ENCODE data around the gene KATNB1. TPM values are rescaled to one million over a fixed set of nuclear protein-coding genes. Genes with fewer than 3 reads are reported as not detected.

KATNB1 gene
- total RNA-seq, 3 donors from 2014 or later (not counting 1 experiment from before 2014, with no cell fraction given) = 23.6 to 34.3 (median 29.7) TPM

GRCh38 chr16:57714047-57714446 lies 21.5 kb upstream of the KATNB1 start:
- no peaks in the 10 kb centered on the region for H3K36me3 Mint-ChIP-seq
- no peaks in the 10 kb centered on the region for H3K9me3 Mint-ChIP-seq
- H3K36me3 ChIP-seq (ENCODE audit: control insufficient read depth, insufficient read depth, low read length) = no peaks in the 10 kb centered on the region
- no peak for DNase-seq
- H3K9me3 ChIP-seq (ENCODE audit: control insufficient read depth, insufficient read depth, low read length) = no peaks in the 10 kb centered on the region
- TF ChIP-seq CTCF (IDR thresholded peaks at IDR 0.05) = no peak
- H3K27me3 ChIP-seq (ENCODE audit: control insufficient read depth, insufficient read depth, low read length) = no peaks in the 10 kb centered on the region
- no peak overlapping the region for H3K4me3 ChIP-seq (ENCODE audit: low read length)
- no peak overlapping the region for H3K27ac ChIP-seq (ENCODE audit: low read length)
- no peaks in the 10 kb centered on the region for H3K4me1 ChIP-seq (ENCODE audit: control insufficient read depth, insufficient read depth, low read length)
- H3K4me1 Mint-ChIP-seq = no peaks in the 10 kb centered on the region
- H3K27me3 Mint-ChIP-seq (ENCODE audit: low read depth in 2 of 2) = no peaks in the 10 kb centered on the region
- intact Hi-C loops (cut with micrococcal nuclease) = no loop called here
- 92% methylated on average over 6 of the region's 6 CpGs for WGBS (ENCODE audit: insufficient coverage)
- no peak overlapping the region for H3K27ac Mint-ChIP-seq
- H3K4me3 Mint-ChIP-seq = no peak overlapping the region
- no peak for ATAC-seq

- Mint-ChIP-seq H3K4me1 (peaks cover 0 to 14% of the 10 kb centered on the region in 2 donors), H3K36me3 (no peaks in the 10 kb centered on the region), H3K27me3 (ENCODE audit: low read depth in 2 of 2) (no peaks in the 10 kb centered on the region), H3K9me3 (no peaks in the 10 kb centered on the region), H3K4me3 (no peak overlapping the region), H3K27ac (no peak overlapping the region)
- Histone ChIP-seq H3K36me3 (ENCODE audit: control insufficient read depth, insufficient read depth, low read length) (no peaks in the 10 kb centered on the region), H3K4me3 (ENCODE audit: low read length) (no peak overlapping the region), H3K27ac (ENCODE audit: low read length) (no peak overlapping the region), H3K4me1 (ENCODE audit: control insufficient read depth, insufficient read depth, low read length) (no peaks in the 10 kb centered on the region), H3K9me3 (ENCODE audit: control insufficient read depth, insufficient read depth, low read length) (no peaks in the 10 kb centered on the region), H3K27me3 (ENCODE audit: control insufficient read depth, insufficient read depth, low read length) (no peaks in the 10 kb centered on the region)
- intact Hi-C loops (cut with micrococcal nuclease) = loop anchor here (1.0 to 2.0 kb wide), 2 partner anchors 71 to 144 kb away; no protein-coding TSS in a partner anchor
- 73% methylated on average over 3 of the region's 3 CpGs for WGBS (ENCODE audit: insufficient coverage)
- peak; percentile 61 to 67 for DNase-seq
- peak; percentile 51 for TF ChIP-seq CTCF (IDR thresholded peaks at IDR 0.05)
- ATAC-seq = peak; percentile 86 to 93 (median 90)
These were observed 15.4 kb upstream of the KATNB1 start for GRCh38 chr16:57720142-57720575.

- DNase-seq = no peak
- no peak for TF ChIP-seq CTCF (IDR thresholded peaks at IDR 0.05)
- H3K4me1 ChIP-seq (ENCODE audit: control insufficient read depth, insufficient read depth, low read length) = no peaks in the 10 kb centered on the region
- 83% methylated on average over 12 of the region's 17 CpGs for WGBS (ENCODE audit: insufficient coverage)
- H3K27ac ChIP-seq (ENCODE audit: low read length) = no peak overlapping the region
- Mint-ChIP-seq H3K27ac (peak overlapping the region in 1 of 2 donors; percentile 66), H3K9me3 (no peaks in the 10 kb centered on the region), H3K27me3 (ENCODE audit: low read depth in 2 of 2) (no peaks in the 10 kb centered on the region), H3K4me3 (no peak overlapping the region), H3K4me1 (peaks cover 0 to 18% of the 10 kb centered on the region in 2 donors), H3K36me3 (no peaks in the 10 kb centered on the region)
- no peaks in the 10 kb centered on the region for H3K36me3 ChIP-seq (ENCODE audit: control insufficient read depth, insufficient read depth, low read length)
- intact Hi-C loops (cut with micrococcal nuclease) = loop anchor here (2.0 kb wide), 1 partner anchor 73 kb away; no protein-coding TSS in a partner anchor
- no peak overlapping the region for H3K4me3 ChIP-seq (ENCODE audit: low read length)
- no peaks in the 10 kb centered on the region for H3K27me3 ChIP-seq (ENCODE audit: control insufficient read depth, insufficient read depth, low read length)
- ATAC-seq = no peak
- no peaks in the 10 kb centered on the region for H3K9me3 ChIP-seq (ENCODE audit: control insufficient read depth, insufficient read depth, low read length)
These were observed 14.0 kb upstream of the KATNB1 start for GRCh38 chr16:57721356-57722209.
